Activated CD4-positive, alpha-beta T cell treated with anti-CD3 and anti-CD28 coated beads, Interleukin-2, amount 10 ng/mL, durations not matched to agents 7 days and 5 days (primary cell): Measurements from ENCODE around the gene PLIN4. TPM values are rescaled to one million over a fixed set of nuclear protein-coding genes. Genes with fewer than 3 reads are reported as not detected.
"Not testable (repeated sequence)": the region's sequence is repeated elsewhere in the genome, so short reads cannot be mapped to it uniquely, and the experiment has no call there.

Experiments
- CTCF ChIA-PET: fragments of 350-600 bp; sonication (Branson Sonifier 250); formaldehyde crosslinking; loops from one replicate; lab custom pipeline; 2021; ENCODE audit warnings: antibody characterized with exemption; lab: Charles Lee
- POLR2A ChIA-PET: fragments of 350-600 bp; sonication (Branson Sonifier 250); formaldehyde crosslinking; loops from one replicate; lab custom pipeline; 2021; ENCODE audit warnings: antibody characterized with exemption; lab: Charles Lee
- DNase-seq: peaks from one replicate; pipeline ENCODE4 v3.0.0-alpha.2; 2020
- H3K27ac Mint-ChIP-seq: one replicate; pipeline ENCODE4 v1.8.0; 2021; ENCODE audit warnings: mild to moderate bottlenecking, moderate library complexity, mixed read lengths
- H3K27me3 Mint-ChIP-seq: one replicate; pipeline ENCODE4 v1.8.0; 2021; ENCODE audit warnings: mixed read lengths
- H3K36me3 Mint-ChIP-seq: one replicate; pipeline ENCODE4 v1.8.0; 2021; ENCODE audit warnings: low read depth, mixed read lengths
- H3K4me1 Mint-ChIP-seq: one replicate; pipeline ENCODE4 v1.8.0; 2021; ENCODE audit warnings: mixed read lengths
- H3K4me3 Mint-ChIP-seq: one replicate; pipeline ENCODE4 v1.8.0; 2021; ENCODE audit warnings: mild to moderate bottlenecking, moderate library complexity, mixed read lengths
- H3K9me3 Mint-ChIP-seq: one replicate; pipeline ENCODE4 v1.8.0; 2021; ENCODE audit warnings: mixed read lengths
- total RNA-seq, 2 experiments: library from RNA; stranded (reverse); gene quantifications; one replicate each; pipeline ENCODE4 v1.2.3, GENCODE V29; 2021

The PLIN4 gene
- not detected for total RNA-seq

- H3K9me3 Mint-ChIP-seq: no peaks in the 10 kb centered on the region
- no peaks in the 10 kb centered on the region for H3K36me3 Mint-ChIP-seq
- H3K27ac Mint-ChIP-seq: peak within 1 kb of the TSS; percentile 60
- no peaks in the 10 kb centered on the region for H3K27me3 Mint-ChIP-seq
- H3K4me1 Mint-ChIP-seq: no peaks in the 10 kb centered on the region
- no peak within 1 kb of the TSS for H3K4me3 Mint-ChIP-seq
- CTCF ChIA-PET: no interaction called here
- POLR2A ChIA-PET: no interaction called here
- no peak for DNase-seq
Measured at GRCh38 chr19:4518345-4519171, at the start of gene PLIN4. Gene PLIN4, minus strand, starts transcription at chr19:4518486. Its CDS starts 214 bp downstream, at chr19:4518272.

GRCh38 chr19:4567584-4568071 is 49.3 kb upstream of the PLIN4 start:
- Mint-ChIP-seq H3K27ac (no peak overlapping the region), H3K36me3 (no peaks in the 10 kb centered on the region), H3K4me3 (no peak overlapping the region), H3K4me1 (no peaks in the 10 kb centered on the region), H3K27me3 (no peaks in the 10 kb centered on the region), H3K9me3 (no peaks in the 10 kb centered on the region)
- CTCF ChIA-PET: interaction anchor here (0.5 to 1.7 kb wide), 10 partner anchors 8 to 223 kb away, joined by 3 to 9 read pairs (median 4); no protein-coding TSS in a partner anchor
- peak; percentile 64 for DNase-seq
- POLR2A ChIA-PET: interaction anchor here (0.6 kb wide), 1 partner anchor 8 kb away, joined by 3 read pairs; no protein-coding TSS in a partner anchor

- POLR2A ChIA-PET: interaction anchor here (0.6 kb wide), 1 partner anchor 10 kb away, joined by 3 read pairs; no protein-coding TSS in a partner anchor
- H3K4me3 Mint-ChIP-seq: no peak overlapping the region
Measured at GRCh38 chr19:4566402-4567051, 48.2 kb upstream of the PLIN4 start.

GRCh38 chr19:4563562-4563961 is 45.3 kb upstream of the PLIN4 start:
- H3K4me3 Mint-ChIP-seq, H3K4me1 Mint-ChIP-seq, H3K9me3 Mint-ChIP-seq, H3K27me3 Mint-ChIP-seq, H3K36me3 Mint-ChIP-seq, POLR2A ChIA-PET, H3K27ac Mint-ChIP-seq, CTCF ChIA-PET, DNase-seq: not testable (repeated sequence)

More at GRCh38 chr19:4566402-4567051, 48.2 kb upstream of the PLIN4 start:
- Mint-ChIP-seq H3K27ac (no peak overlapping the region), H3K36me3 (no peaks in the 10 kb centered on the region), H3K4me1 (no peaks in the 10 kb centered on the region), H3K27me3 (no peaks in the 10 kb centered on the region), H3K9me3 (no peaks in the 10 kb centered on the region)
- DNase-seq: no peak
- CTCF ChIA-PET: interaction anchor here (0.7 to 1.7 kb wide), 8 partner anchors 9 to 224 kb away, joined by 3 to 9 read pairs (median 4); no protein-coding TSS in a partner anchor

GRCh38 chr19:4562085-4562484 is 43.8 kb upstream of the PLIN4 start:
- H3K4me3 Mint-ChIP-seq, H3K36me3 Mint-ChIP-seq, H3K4me1 Mint-ChIP-seq, H3K27ac Mint-ChIP-seq, H3K9me3 Mint-ChIP-seq, CTCF ChIA-PET, H3K27me3 Mint-ChIP-seq, DNase-seq, POLR2A ChIA-PET: not testable (repeated sequence)

GRCh38 chr19:4559569-4559968 is 41.3 kb upstream of the PLIN4 start, which contains the start of gene SEMA6B:
Gene SEMA6B, minus strand, starts transcription at chr19:4559684. Its CDS starts 1,227 bp downstream, at chr19:4558457.
- H3K9me3 Mint-ChIP-seq: no peaks in the 10 kb centered on the region
- ChIA-PET POLR2A (no interaction called here), CTCF (no interaction called here)
- no peak within 1 kb of the TSS for H3K27ac Mint-ChIP-seq
- H3K4me1 Mint-ChIP-seq: no peaks in the 10 kb centered on the region
- no peak within 1 kb of the TSS for H3K4me3 Mint-ChIP-seq
- DNase-seq: no peak
- H3K27me3 Mint-ChIP-seq: no peaks in the 10 kb centered on the region
- H3K36me3 Mint-ChIP-seq: no peaks in the 10 kb centered on the region

GRCh38 chr19:4557971-4558941 is 40.0 kb upstream of the PLIN4 start:
- no peak overlapping the region for H3K4me3 Mint-ChIP-seq
- no peak overlapping the region for H3K27ac Mint-ChIP-seq
- no peaks in the 10 kb centered on the region for H3K36me3 Mint-ChIP-seq
- DNase-seq: peak; percentile 22
- POLR2A ChIA-PET: no interaction called here
- H3K27me3 Mint-ChIP-seq: no peaks in the 10 kb centered on the region
- H3K9me3 Mint-ChIP-seq: no peaks in the 10 kb centered on the region
- H3K4me1 Mint-ChIP-seq: no peaks in the 10 kb centered on the region
- CTCF ChIA-PET: interaction anchor here (0.6 to 2.5 kb wide), 4 partner anchors 9 to 557 kb away, joined by 3 to 6 read pairs (median 4); partner anchors contain the start of gene FEM1A

GRCh38 chr19:4557144-4557970 is 39.1 kb upstream of the PLIN4 start:
- DNase-seq: peak; percentile 22
- H3K27ac Mint-ChIP-seq: no peak overlapping the region
- CTCF ChIA-PET: interaction anchor here (2.5 kb wide), 1 partner anchor 10 kb away, joined by 6 read pairs; no protein-coding TSS in a partner anchor
- H3K9me3 Mint-ChIP-seq: no peaks in the 10 kb centered on the region
- H3K27me3 Mint-ChIP-seq: no peaks in the 10 kb centered on the region
- no peaks in the 10 kb centered on the region for H3K36me3 Mint-ChIP-seq
- no peaks in the 10 kb centered on the region for H3K4me1 Mint-ChIP-seq
- POLR2A ChIA-PET: no interaction called here
- no peak overlapping the region for H3K4me3 Mint-ChIP-seq

GRCh38 chr19:4556597-4557127 is 38.4 kb upstream of the PLIN4 start:
- peak; percentile 14 for DNase-seq
- H3K4me1 Mint-ChIP-seq: no peaks in the 10 kb centered on the region
- POLR2A ChIA-PET: no interaction called here

GRCh38 chr19:4555657-4556561 is 37.6 kb upstream of the PLIN4 start:
- ChIA-PET POLR2A (no interaction called here), CTCF (interaction anchor here (1.0 to 2.5 kb wide), 3 partner anchors 12 to 20 kb away, joined by 3 to 6 read pairs (median 3); partner anchors contain the start of gene LRG1)
- no peaks in the 10 kb centered on the region for H3K9me3 Mint-ChIP-seq
- H3K27ac Mint-ChIP-seq: no peak overlapping the region
- no peak for DNase-seq
- H3K4me1 Mint-ChIP-seq: no peaks in the 10 kb centered on the region
- H3K36me3 Mint-ChIP-seq: no peaks in the 10 kb centered on the region
- H3K4me3 Mint-ChIP-seq: no peak overlapping the region
- H3K27me3 Mint-ChIP-seq: no peaks in the 10 kb centered on the region

More at GRCh38 chr19:4556597-4557127, 38.4 kb upstream of the PLIN4 start:
- CTCF ChIA-PET: interaction anchor here (1.4 to 2.5 kb wide), 2 partner anchors 11 to 21 kb away, joined by 3 to 6 read pairs; no protein-coding TSS in a partner anchor
- Mint-ChIP-seq H3K27ac (no peak overlapping the region), H3K36me3 (no peaks in the 10 kb centered on the region), H3K27me3 (no peaks in the 10 kb centered on the region), H3K4me3 (no peak overlapping the region), H3K9me3 (no peaks in the 10 kb centered on the region)
